GM23338 (cell line): ENCODE measurements around the gene ANKRD17. TPM values are rescaled to one million over a fixed set of nuclear protein-coding genes. Genes with fewer than 3 reads are reported as not detected.

ENCODE experiments used
- ATAC-seq: fragments of 200-7000 bp; cut with Tn5 transposase; 3 replicates; pipeline ENCODE4 v1.9.1; 2020
- DNase-seq: peaks from one replicate; pipeline ENCODE4 v3.0.0-alpha.2; 2015; ENCODE audit warnings: low spot score
- H2AFZ ChIP-seq: fragments of 200-600 bp; sonication (generic); 2 replicates; pipeline ENCODE4 v1.8.0; 2016; ENCODE audit warnings: antibody characterized with exemption, mild to moderate bottlenecking, moderate library complexity
- H3F3A ChIP-seq: fragments of 200-600 bp; sonication (generic); replicated peaks from 2 replicates; pipeline ENCODE4 v1.8.0; 2017; ENCODE audit warnings: antibody characterized with exemption, mixed run types, low read depth
- H3K27ac ChIP-seq: fragments of 200-600 bp; sonication (generic); 2 replicates; pipeline ENCODE4 v1.6.1; 2016; ENCODE audit warnings: low read depth
- H3K27me3 ChIP-seq: fragments of 200-600 bp; sonication (generic); 2 replicates; pipeline ENCODE4 v1.8.0; 2016; ENCODE audit warnings: mild to moderate bottlenecking, mixed run types, moderate library complexity; ENCODE audit not compliant: insufficient read depth
- H3K36me3 ChIP-seq: fragments of 200-600 bp; sonication (generic); 2 replicates; pipeline ENCODE4 v1.8.0; 2016; ENCODE audit warnings: mild to moderate bottlenecking; ENCODE audit not compliant: insufficient read depth
- H3K4me1 ChIP-seq: fragments of 200-600 bp; sonication (generic); 2 replicates; pipeline ENCODE4 v1.8.0; 2016; ENCODE audit warnings: mild to moderate bottlenecking, moderate library complexity; ENCODE audit not compliant: insufficient read depth
- H3K4me2 ChIP-seq: fragments of 200-600 bp; sonication (generic); 2 replicates; pipeline ENCODE4 v1.7.1; 2017; ENCODE audit warnings: mixed run types
- H3K4me3 ChIP-seq: fragments of 200-600 bp; sonication (generic); 2 replicates; pipeline ENCODE4 v1.6.1; 2016; ENCODE audit warnings: mixed run types
- H3K79me2 ChIP-seq: fragments of 200-600 bp; sonication (generic); replicated peaks from 2 replicates; pipeline ENCODE4 v1.8.0; 2017; ENCODE audit warnings: mild to moderate bottlenecking; ENCODE audit not compliant: insufficient read depth
- H3K9me2 ChIP-seq: fragments of 200-600 bp; sonication (generic); 2 replicates; pipeline ENCODE4 v1.8.0; 2017; ENCODE audit not compliant: insufficient read depth
- H4K20me1 ChIP-seq: fragments of 200-600 bp; sonication (generic); replicated peaks from 2 replicates; pipeline ENCODE4 v1.8.0; 2017; ENCODE audit warnings: mild to moderate bottlenecking; ENCODE audit not compliant: insufficient read depth
- H3K27ac Mint-ChIP-seq: 2 replicates; pipeline ENCODE4 v1.8.0; 2020; ENCODE audit warnings: inconsistent platforms, mild to moderate bottlenecking, moderate library complexity, mixed read lengths
- H3K27me3 Mint-ChIP-seq: 3 replicates; pipeline ENCODE4 v1.8.0; 2022; ENCODE audit warnings: low read depth, mild to moderate bottlenecking, moderate library complexity, mixed read lengths, inconsistent platforms; ENCODE audit not compliant: insufficient read depth, poor library complexity
- H3K36me3 Mint-ChIP-seq: 3 replicates; pipeline ENCODE4 v1.8.0; 2021; ENCODE audit warnings: low read depth, mild to moderate bottlenecking, inconsistent platforms, moderate library complexity, mixed read lengths
- H3K4me1 Mint-ChIP-seq: 3 replicates; pipeline ENCODE4 v1.8.0; 2020; ENCODE audit warnings: mild to moderate bottlenecking, inconsistent platforms, mixed read lengths
- H3K4me3 Mint-ChIP-seq: 3 replicates; pipeline ENCODE4 v1.8.0; 2021; ENCODE audit warnings: moderate library complexity, mild to moderate bottlenecking, inconsistent platforms, mixed read lengths
- H3K9me3 Mint-ChIP-seq: 3 replicates; pipeline ENCODE4 v1.8.0; 2020; ENCODE audit warnings: moderate library complexity, mild to moderate bottlenecking, inconsistent platforms, mixed read lengths
- CREB1 ChIP-seq: fragments of 250-450 bp; sonication (Bioruptor Pico); IDR thresholded peaks from 2 replicates; pipeline ENCODE4 v1.5.0; 2020; ENCODE audit warnings: low read depth, mild to moderate bottlenecking, moderate library complexity
- EZH2 ChIP-seq: fragments of 200-600 bp; sonication (generic); IDR thresholded peaks from one replicate; pipeline ENCODE4 v1.8.0; 2017; ENCODE audit warnings: antibody characterized with exemption, mild to moderate bottlenecking, low read depth; ENCODE audit not compliant: unreplicated experiment
- EZH2phosphoT487 ChIP-seq: fragments of 200-600 bp; sonication (generic); IDR thresholded peaks from one replicate; pipeline ENCODE4 v1.8.1; 2018; ENCODE audit warnings: antibody characterized with exemption; ENCODE audit not compliant: unreplicated experiment
- JUNB ChIP-seq: IDR thresholded peaks from one replicate; pipeline ENCODE4 v1.6.1; 2016; ENCODE audit warnings: antibody characterized with exemption; ENCODE audit not compliant: unreplicated experiment
- NANOG ChIP-seq: IDR thresholded peaks from 2 replicates; pipeline ENCODE4 v1.6.1; 2016; ENCODE audit warnings: antibody characterized with exemption, borderline replicate concordance
- POLR2AphosphoS5 ChIP-seq: IDR thresholded peaks from 2 replicates; pipeline ENCODE4 v1.6.1; 2016; ENCODE audit warnings: antibody characterized with exemption, low read depth
- REST ChIP-seq: IDR thresholded peaks from one replicate; pipeline ENCODE4 v1.6.1; 2018; ENCODE audit warnings: antibody characterized with exemption; ENCODE audit not compliant: unreplicated experiment
- STAT1 ChIP-seq: IDR thresholded peaks from one replicate; pipeline ENCODE4 v1.6.1; 2016; ENCODE audit warnings: antibody characterized with exemption; ENCODE audit not compliant: unreplicated experiment
- ZNF462 ChIP-seq: fragments of 250-450 bp; sonication (Bioruptor Pico); IDR thresholded peaks from 2 replicates; pipeline ENCODE4 v1.5.0; 2020; ENCODE audit warnings: mild to moderate bottlenecking, moderate library complexity
- polyA plus RNA-seq: library from polyadenylated mRNA; unstranded; fragments of >200 nt; fragmentation: Nextera tagmentation; extraction: Ambion mirVana; gene quantifications from 2 replicates; pipeline ENCODE4 v1.2.1, GENCODE V29; 2016
- total RNA-seq: library from RNA; depleted of rRNA; stranded (reverse); fragments of >200 nt; shearing (Covaris generic); gene quantifications from 2 replicates; pipeline ENCODE4 v1.2.3, GENCODE V29; 2014
- TF ChIP-seq, protein P1 (sequence below), 2 experiments: fragments of 200-600 bp in 1 of 2; sonication (generic) in 1 of 2; conservative IDR thresholded peaks; 2 replicates each; pipeline versions ENCODE4 v1.5.1 to v1.6.1; 2016 to 2017; ENCODE audit warnings: antibody characterized with exemption in 2 of 2, low read depth in 2 of 2, mild to moderate bottlenecking in 2 of 2, moderate library complexity in 1 of 2

The ANKRD17 gene
- total and polyA plus RNA-seq, 2 experiments from 2014 or later = 41.9 to 85.3 TPM

DNA sequence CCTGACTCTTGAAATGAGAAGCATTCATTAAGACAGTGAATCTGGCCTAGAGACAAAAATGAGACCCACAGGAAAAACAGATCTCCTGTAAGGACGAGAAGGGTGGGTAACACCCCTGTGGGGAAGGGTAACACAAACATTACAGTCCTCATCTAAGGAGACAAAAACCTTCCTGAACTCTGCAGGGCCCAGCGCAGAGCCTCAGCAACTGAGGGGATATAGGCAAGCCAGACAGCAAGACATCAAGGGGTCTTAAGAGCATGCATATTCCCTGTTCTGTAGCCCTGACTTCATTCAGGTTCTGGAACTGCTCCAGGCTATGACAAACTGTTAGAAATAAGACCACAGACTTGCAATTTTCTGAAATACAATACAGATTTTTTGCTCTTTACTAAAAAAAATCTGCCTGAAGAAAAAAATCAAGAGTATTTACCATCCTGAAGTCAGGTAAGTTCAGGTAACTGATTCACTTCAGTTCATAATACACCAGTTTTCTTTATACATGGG, 204.6 kb downstream of the ANKRD17 start:
- H3K9me2 ChIP-seq = no peaks in the 10 kb centered on the region
- H3F3A ChIP-seq = no peaks in the 10 kb centered on the region; the same call in 1 of the 2 replicates
- H3K4me2 ChIP-seq = peak overlapping the region; percentile 35
- no peak for TF ChIP-seq POLR2AphosphoS5
- TF ChIP-seq REST = no peak
- no peak for TF ChIP-seq EZH2
- no peak for TF ChIP-seq EZH2phosphoT487
- H3K36me3 Mint-ChIP-seq = peaks cover 38% of the 10 kb centered on the region
- H3K27ac Mint-ChIP-seq = peak overlapping the region; percentile 89
- peaks cover 11% of the 10 kb centered on the region; the same call in 1 of the 2 replicates for H3K36me3 ChIP-seq
- peaks cover 39% of the 10 kb centered on the region for H3K4me1 ChIP-seq
- peak overlapping the region; percentile 74 for H3K27ac ChIP-seq
- peak overlapping the region; percentile 24; the same call in 1 of the 2 replicates for H3K4me3 ChIP-seq
- H3K27me3 Mint-ChIP-seq = peaks cover 2% of the 10 kb centered on the region
- no peaks in the 10 kb centered on the region for H3K27me3 ChIP-seq
- no peaks in the 10 kb centered on the region for H3K79me2 ChIP-seq
- DNase-seq = peak; percentile 31
- peak; percentile 84 for ATAC-seq
- H3K4me3 Mint-ChIP-seq = no peak overlapping the region
- H3K9me3 Mint-ChIP-seq = no peaks in the 10 kb centered on the region
- no peaks in the 10 kb centered on the region for H4K20me1 ChIP-seq
- no peak overlapping the region for H2AFZ ChIP-seq
- H3K4me1 Mint-ChIP-seq = peaks cover 43% of the 10 kb centered on the region

- H3K27me3 ChIP-seq = no peaks in the 10 kb centered on the region
- Mint-ChIP-seq H3K4me1 (peaks cover 43% of the 10 kb centered on the region), H3K4me3 (no peak overlapping the region), H3K27ac (peak overlapping the region; percentile 39), H3K27me3 (peaks cover 2% of the 10 kb centered on the region), H3K9me3 (no peaks in the 10 kb centered on the region), H3K36me3 (peaks cover 28% of the 10 kb centered on the region; the same call in 2 of the 3 replicates)
- H3F3A ChIP-seq = no peaks in the 10 kb centered on the region; the same call in 1 of the 2 replicates
- no peaks in the 10 kb centered on the region for H3K79me2 ChIP-seq
- TF ChIP-seq NANOG (no peak), STAT1 (no peak), JUNB (no peak), EZH2 (no peak), CREB1 (CRISPR knock-in tag) (no peak), ZNF462 (CRISPR knock-in tag) (no peak), POLR2AphosphoS5 (no peak)
- TF ChIP-seq, protein P1, sequence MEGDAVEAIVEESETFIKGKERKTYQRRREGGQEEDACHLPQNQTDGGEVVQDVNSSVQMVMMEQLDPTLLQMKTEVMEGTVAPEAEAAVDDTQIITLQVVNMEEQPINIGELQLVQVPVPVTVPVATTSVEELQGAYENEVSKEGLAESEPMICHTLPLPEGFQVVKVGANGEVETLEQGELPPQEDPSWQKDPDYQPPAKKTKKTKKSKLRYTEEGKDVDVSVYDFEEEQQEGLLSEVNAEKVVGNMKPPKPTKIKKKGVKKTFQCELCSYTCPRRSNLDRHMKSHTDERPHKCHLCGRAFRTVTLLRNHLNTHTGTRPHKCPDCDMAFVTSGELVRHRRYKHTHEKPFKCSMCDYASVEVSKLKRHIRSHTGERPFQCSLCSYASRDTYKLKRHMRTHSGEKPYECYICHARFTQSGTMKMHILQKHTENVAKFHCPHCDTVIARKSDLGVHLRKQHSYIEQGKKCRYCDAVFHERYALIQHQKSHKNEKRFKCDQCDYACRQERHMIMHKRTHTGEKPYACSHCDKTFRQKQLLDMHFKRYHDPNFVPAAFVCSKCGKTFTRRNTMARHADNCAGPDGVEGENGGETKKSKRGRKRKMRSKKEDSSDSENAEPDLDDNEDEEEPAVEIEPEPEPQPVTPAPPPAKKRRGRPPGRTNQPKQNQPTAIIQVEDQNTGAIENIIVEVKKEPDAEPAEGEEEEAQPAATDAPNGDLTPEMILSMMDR (conservative IDR thresholded peaks at IDR 0.05; ENCODE audit: low read depth in 2 of 2) = no peak
- no peaks in the 10 kb centered on the region for H4K20me1 ChIP-seq
- H2AFZ ChIP-seq = no peak overlapping the region
- peak overlapping the region; percentile 15; the same call in 1 of the 2 replicates for H3K4me2 ChIP-seq
- H3K4me1 ChIP-seq = peaks cover 39% of the 10 kb centered on the region
- H3K4me3 ChIP-seq = no peak overlapping the region
- H3K36me3 ChIP-seq = peaks cover 8% of the 10 kb centered on the region; the same call in 1 of the 2 replicates
- no peaks in the 10 kb centered on the region for H3K9me2 ChIP-seq
- DNase-seq (no peak), ATAC-seq (no peak)
- no peak overlapping the region for H3K27ac ChIP-seq
Observed at GRCh38 chr4:73053076-73053475, 205.5 kb downstream of the ANKRD17 start.
